ENCODE results near the gene LIPE.

The LIPE gene

DNA sequence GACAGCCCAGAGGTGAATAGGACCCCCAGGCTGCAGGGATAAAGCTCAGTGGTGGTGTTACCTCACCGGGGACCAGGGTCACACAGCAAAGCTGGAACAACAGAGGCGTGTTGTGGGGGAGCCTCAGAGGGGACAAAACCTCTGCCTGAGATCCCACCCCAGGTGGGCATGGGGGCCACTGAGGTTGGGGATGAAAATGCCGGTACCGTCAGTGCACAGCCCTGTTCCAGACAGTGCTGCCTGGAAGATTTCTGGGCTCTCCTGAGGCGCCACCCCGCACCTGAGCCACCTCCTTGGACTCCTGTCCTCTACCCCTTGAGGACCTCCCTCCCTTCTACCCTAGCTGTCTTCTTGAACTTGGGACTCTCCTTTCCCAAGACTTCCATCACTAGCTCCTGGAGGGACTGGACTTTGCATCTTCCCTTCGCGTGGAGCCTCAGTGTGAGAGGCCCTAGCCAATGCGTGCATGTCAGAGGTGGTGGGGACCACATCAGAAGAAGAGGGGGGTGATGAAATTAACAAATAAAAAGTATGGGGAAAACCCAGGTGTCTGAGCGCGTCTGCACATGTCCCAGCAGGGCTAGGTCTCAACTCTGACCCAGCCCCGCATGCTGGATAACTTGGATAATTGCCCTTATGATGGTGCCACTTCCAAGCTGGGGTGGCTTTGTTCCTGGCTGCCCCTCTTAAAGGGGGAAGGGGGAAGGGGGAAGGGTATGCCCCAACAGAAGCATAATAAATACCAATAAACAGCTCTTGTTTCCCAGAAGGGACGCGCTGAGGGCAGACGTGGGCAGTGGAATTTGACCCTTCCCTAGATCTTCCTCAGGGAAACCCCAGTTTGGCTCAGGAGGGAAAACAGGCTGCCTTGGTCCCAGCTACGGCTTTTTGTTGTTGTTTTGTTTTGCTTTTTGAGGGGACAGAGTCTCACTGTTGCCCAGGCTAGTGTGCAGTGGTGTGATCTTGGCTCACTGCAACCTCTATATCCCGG is 48.7 kb downstream of the LIPE start:
- no peak for DNase-seq

GRCh38 chr19:42376177-42376555 is 51.0 kb downstream of the LIPE start:
- no peak for DNase-seq

- DNase-seq = no peak
Observed at GRCh38 chr19:42375415-42376176, 51.6 kb downstream of the LIPE start.

DNA sequence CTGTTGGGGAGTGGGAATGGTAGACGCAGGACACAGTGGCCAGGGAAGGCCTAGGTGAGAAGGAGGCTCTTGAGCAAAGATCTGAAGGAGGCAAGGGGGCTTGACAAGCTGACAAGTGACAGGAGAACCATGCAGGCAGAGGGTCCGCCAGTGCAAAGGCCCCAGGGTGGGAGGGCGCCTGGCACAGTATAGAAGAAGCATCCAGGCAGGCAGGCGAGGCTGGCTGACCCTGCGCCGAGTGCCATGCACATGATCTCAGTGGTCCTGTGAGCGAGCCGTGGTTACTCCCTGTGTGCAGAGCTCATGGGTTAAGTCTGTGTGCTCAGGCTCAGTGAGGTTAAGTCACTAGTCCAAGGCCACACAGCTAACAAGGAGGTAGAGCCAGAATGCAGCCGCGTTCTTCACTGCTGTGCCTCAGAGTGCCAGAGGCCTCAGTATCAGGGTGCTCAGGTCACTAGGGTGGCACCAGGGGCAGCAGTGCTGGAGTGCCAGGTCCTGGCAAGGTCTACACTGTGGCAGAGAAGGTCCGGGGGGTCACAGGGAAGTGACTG is 52.3 kb downstream of the LIPE start:
- DNase-seq = no peak

GRCh38 chr19:42370626-42371175 is 56.5 kb downstream of the LIPE start:
- DNase-seq = no peak

DNA sequence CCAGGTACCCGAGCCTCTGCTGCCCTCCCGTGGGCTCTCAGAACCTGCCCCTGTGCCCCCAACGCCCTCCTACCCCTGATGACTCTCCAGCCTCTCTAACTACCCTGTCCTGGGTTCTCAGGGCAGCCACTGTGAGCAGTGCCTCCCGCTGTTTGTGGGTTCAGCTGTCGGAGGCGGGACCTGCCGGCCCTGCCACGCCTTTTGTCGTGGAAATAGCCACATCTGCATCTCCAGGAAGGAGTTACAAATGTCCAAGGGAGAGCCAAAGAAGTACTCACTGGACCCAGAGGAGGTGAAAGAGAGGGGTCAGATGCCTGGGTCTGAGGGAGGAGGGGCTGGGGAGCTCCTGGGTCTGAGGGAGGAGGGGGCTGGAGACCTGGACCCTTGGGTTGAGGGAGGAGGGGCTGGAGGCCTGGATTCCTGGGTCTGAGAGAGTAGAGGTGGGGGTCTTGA is 57.1 kb downstream of the LIPE start:
- no peak for DNase-seq

GRCh38 chr19:42369433-42370067 is 57.6 kb downstream of the LIPE start:
- no peak for DNase-seq

- no peak for DNase-seq
Observed at GRCh38 chr19:42368765-42369164, 58.4 kb downstream of the LIPE start.

DNA sequence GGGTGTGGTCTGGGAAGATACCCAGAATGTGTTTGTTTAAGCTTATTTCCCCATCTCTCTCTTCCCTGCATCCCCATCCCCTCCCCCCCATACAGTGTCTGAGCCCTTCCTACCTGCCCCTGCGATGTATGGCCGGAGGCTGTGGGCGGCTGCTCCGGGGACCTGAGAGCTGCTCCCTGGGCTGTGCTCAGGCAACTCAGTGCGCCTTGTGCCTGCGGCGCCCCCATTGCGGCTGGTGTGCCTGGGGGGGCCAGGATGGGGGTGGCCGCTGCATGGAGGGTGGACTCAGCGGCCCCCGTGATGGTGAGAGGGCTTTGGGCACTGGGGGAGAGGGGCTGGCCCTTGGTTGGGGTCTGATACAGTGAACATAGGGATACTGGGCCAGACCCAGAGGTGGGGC is 58.8 kb downstream of the LIPE start:
- DNase-seq = no peak

GRCh38 chr19:42367929-42368328 is 59.3 kb downstream of the LIPE start:
- no peak for DNase-seq

- DNase-seq = no peak
Observed at GRCh38 chr19:42366673-42367072, 60.5 kb downstream of the LIPE start.

DNA sequence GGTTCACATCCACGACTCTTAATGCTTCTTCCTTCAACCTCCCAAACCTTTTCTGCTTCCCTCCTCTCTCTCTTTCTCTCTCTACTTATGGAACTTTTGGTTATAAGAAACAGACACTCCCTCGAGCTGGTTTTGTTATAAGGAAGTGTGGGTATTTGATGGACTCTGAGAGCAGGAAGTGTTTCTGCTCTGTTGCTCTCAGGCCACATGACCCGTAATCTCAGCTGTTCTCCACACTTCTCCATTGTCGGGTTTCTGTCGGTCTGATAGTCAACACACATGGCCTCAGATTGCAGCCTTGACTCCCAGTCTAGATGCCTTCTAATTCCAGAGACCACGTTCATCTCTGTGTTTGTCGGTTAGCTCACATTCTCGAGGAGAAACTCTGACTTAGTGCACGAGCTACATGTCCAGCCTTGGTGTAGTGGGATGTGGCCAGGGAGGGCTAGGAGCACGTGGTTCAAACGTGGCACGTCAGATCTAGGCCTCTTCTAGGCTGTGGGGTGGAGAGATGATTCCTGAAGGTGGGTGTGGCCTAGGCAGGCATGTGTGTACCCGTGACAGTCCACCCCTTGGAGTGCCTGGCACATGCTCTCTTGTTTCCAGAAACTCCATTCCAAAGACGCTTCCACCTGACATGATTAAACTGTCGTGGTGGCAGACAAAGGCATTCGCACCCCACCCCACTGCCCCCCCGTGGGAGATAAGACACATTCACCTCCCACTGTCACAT is 63.4 kb downstream of the LIPE start:
- DNase-seq = peak in 1 of 2 donors; percentile 34

DNA sequence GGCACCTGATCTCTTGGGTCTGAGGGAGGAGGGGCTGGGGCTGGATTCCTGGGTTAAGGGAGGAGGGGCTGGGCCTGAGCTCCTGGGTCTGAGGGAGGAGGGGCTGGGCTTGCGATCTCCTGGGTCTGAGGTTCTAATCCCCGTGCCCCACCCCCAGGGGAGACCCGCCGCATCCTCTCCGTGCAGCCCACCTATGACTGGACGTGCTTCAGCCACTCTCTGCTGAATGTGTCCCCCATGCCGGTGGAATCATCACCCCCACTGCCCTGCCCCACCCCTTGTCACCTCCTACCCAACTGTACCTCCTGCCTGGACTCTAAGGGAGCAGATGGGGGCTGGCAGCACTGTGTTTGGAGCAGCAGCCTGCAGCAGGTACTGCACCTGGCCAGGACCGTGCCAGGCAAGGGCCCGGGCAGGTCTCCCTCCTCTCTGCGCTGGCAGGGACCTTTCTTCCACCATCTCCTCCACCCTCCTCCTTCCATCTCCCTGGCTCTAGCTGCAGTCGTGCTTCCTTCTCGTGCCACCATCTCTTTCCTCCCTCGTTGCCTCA is 64.2 kb downstream of the LIPE start:
- no peak for DNase-seq

- no peak for DNase-seq
Observed at GRCh38 chr19:42362342-42362741, 64.8 kb downstream of the LIPE start.

GRCh38 chr19:42361545-42361910 is 65.7 kb downstream of the LIPE start:
- no peak for DNase-seq

DNA sequence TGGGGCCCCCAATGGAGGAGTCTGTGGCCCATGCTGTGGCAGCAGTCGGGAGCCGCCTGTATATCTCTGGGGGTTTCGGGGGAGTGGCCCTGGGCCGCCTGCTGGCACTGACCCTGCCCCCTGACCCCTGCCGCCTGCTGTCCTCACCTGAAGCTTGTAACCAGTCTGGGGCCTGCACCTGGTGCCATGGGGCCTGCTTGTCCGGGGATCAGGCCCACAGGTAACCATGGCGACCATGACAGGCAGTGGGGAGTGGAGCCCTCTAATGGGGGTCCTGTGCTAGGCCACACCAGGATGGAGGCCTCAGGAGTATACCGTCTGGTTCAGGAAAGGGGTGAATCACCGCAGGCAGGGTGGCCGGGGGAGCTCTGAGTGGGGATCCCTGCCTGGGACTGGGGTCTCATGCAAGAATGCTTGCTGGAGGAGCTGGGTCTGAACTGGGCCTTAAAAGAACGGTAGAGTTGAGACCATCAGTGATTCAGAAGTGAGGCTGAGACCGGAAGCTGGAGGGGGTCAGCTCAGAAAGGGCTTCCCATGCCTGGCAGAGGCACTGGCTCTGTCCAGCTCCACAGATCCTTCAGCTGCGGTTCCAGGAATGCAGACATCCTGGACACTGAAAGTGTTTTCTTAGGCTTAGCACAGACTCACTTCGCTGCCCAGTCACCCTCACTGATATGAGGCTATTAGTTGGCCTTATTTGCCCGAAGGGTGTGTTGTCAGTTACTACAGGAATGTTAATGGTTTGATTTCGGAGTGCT is 66.2 kb downstream of the LIPE start:
- DNase-seq = no peak

DNA sequence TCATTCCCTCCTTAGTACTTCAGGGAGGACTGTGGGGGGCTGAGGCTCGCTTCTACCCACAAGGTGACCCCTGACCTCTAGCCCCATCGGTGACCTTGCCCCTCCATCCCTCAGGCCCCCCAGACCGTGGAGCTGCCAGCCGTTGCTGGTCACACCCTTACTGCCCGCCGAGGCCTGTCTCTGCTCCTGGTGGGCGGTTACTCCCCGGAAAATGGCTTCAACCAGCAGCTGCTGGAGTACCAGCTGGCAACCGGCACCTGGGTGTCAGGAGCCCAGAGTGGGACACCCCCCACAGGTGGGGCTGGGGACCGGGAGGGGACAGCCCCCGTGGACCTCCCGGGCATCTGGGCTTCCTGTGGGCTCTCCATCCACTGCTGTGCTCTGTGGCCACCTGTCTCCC is 69.9 kb downstream of the LIPE start:
- no peak for DNase-seq

- DNase-seq = no peak
Observed at GRCh38 chr19:42356686-42357085, 70.5 kb downstream of the LIPE start.

DNA sequence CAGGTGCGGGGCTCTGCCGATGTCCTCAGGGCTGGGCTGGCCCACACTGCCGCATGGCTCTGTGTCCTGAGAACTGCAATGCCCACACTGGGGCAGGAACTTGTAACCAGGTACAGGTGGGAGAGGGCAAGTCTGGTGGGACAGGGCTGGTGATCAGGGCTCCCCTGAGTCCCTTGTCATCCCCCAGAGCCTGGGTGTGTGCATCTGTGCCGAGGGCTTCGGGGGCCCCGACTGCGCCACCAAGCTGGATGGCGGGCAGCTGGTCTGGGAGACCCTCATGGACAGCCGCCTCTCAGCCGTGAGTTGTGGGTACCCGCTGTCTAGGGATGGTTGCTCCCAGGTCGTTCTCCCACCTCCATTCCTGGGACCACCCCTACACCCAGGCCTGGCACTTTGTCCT is 71.3 kb downstream of the LIPE start:
- DNase-seq = no peak

DNA sequence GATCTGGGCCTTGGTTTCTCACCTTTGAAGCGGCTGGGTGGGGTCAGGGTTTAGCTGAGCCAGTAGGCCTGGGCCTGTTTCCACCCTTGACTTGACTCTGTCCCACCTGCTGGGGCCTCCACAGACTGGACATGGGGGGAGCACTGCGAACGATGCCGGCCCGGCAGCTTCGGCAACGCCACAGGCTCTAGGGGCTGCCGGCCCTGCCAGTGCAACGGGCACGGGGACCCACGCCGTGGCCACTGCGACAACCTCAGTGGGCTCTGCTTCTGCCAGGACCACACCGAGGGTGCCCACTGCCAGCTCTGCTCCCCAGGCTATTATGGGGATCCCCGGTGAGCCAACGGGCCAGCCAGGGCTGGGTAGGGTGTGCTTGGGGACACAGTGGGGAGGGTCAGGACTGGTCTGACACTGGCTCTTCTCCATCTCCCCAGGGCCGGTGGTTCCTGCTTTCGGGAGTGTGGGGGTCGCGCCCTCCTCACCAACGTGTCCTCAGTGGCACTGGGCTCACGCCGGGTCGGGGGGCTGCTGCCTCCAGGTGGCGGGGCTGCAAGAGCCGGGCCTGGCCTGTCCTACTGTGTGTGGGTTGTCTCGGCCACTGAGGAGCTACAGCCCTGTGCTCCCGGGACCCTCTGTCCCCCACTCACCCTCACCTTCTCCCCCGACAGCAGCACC is 73.7 kb downstream of the LIPE start:
- DNase-seq = no peak

Measured in CD4-positive, alpha-beta T cell treated with Interleukin-4 for 1 hour (primary cell).